CD4-positive, alpha-beta T cell (primary cell): ENCODE data around the gene TRDMT1. TPM values are rescaled to one million over a fixed set of nuclear protein-coding genes. Genes with fewer than 3 reads are reported as not detected.

Source experiments
- ATAC-seq: fragments of 200-7000 bp; cut with Tn5 transposase; one replicate; pipeline ENCODE4 v1.10.0; 2022; ENCODE audit warnings: mild to moderate bottlenecking; ENCODE audit not compliant: poor library complexity
- CTCF ChIA-PET: fragments of 350-600 bp; sonication (Branson Sonifier 250); formaldehyde crosslinking; loops from one replicate; lab custom pipeline; 2021; ENCODE audit warnings: antibody characterized with exemption, inconsistent platforms; lab: Charles Lee
- POLR2A ChIA-PET: fragments of 350-600 bp; sonication (Branson Sonifier 250); formaldehyde crosslinking; loops from one replicate; lab custom pipeline; 2021; ENCODE audit warnings: antibody characterized with exemption, inconsistent platforms; lab: Charles Lee
- DNase-seq, 14 experiments: peaks; one replicate each; pipeline ENCODE4 v3.0.0-alpha.2; 2013 to 2020; ENCODE audit warnings: mixed read lengths in 2 of 14
- H3K27ac ChIP-seq, 2 donors: one replicate each; pipeline versions ENCODE4 v1.5.1 to v1.7.0; 2013; ENCODE audit warnings: low read length in 2 of 2, low read depth in 1 of 2, mild to moderate bottlenecking in 1 of 2
- H3K27me3 ChIP-seq, 2 experiments: 1 replicate in 1 of 2; 2 replicates in 1 of 2; pipeline versions ENCODE4 v1.6.1 to v1.7.0; 2013; ENCODE audit warnings: low read length in 2 of 2, control low read depth in 1 of 2, mild to moderate bottlenecking in 1 of 2, moderate library complexity in 1 of 2; ENCODE audit not compliant: insufficient read depth in 2 of 2, control insufficient read depth in 1 of 2
- H3K36me3 ChIP-seq: one replicate; pipeline ENCODE4 v1.6.1; 2013; ENCODE audit warnings: low read length, control low read depth; ENCODE audit not compliant: insufficient read depth
- H3K4me1 ChIP-seq: one replicate; pipeline ENCODE4 v1.6.1; 2013; ENCODE audit warnings: low read length, control low read depth; ENCODE audit not compliant: insufficient read depth
- H3K4me3 ChIP-seq: one replicate; pipeline ENCODE4 v1.5.1; 2013; ENCODE audit warnings: mild to moderate bottlenecking, low read length, moderate library complexity
- H3K9me3 ChIP-seq, 2 experiments: 1 replicate in 1 of 2; 2 replicates in 1 of 2; pipeline versions ENCODE4 v1.6.1 to v1.7.0; 2013; ENCODE audit warnings: low read length in 2 of 2, mild to moderate bottlenecking in 2 of 2, control low read depth in 1 of 2, moderate library complexity in 1 of 2; ENCODE audit not compliant: control insufficient read depth in 1 of 2, insufficient read depth in 1 of 2
- H3K27ac Mint-ChIP-seq: one replicate; pipeline ENCODE4 v1.8.0; 2020; ENCODE audit warnings: mixed read lengths
- H3K27me3 Mint-ChIP-seq: one replicate; pipeline ENCODE4 v1.8.0; 2021; ENCODE audit warnings: mixed read lengths
- H3K36me3 Mint-ChIP-seq: one replicate; pipeline ENCODE4 v1.8.0; 2021; ENCODE audit warnings: low read depth, mixed read lengths
- H3K4me1 Mint-ChIP-seq: one replicate; pipeline ENCODE4 v1.8.0; 2021; ENCODE audit warnings: low read depth, mixed read lengths
- H3K4me3 Mint-ChIP-seq: one replicate; pipeline ENCODE4 v1.8.0; 2020; ENCODE audit warnings: mild to moderate bottlenecking, mixed read lengths
- H3K9me3 Mint-ChIP-seq: one replicate; pipeline ENCODE4 v1.8.0; 2020; ENCODE audit warnings: mixed read lengths
- CTCF ChIP-seq: fragments of 200-600 bp; IDR thresholded peaks from one replicate; pipeline ENCODE4 v1.8.0; 2022; ENCODE audit warnings: antibody characterized with exemption, mild to moderate bottlenecking
- intact Hi-C, 2 experiments: fragments of 100-400 bp; cut with DNase I in 1 of 2; cut with micrococcal nuclease in 1 of 2; formaldehyde crosslinking; loops; one replicate each; pipeline versions ENCODE4 v1.15.1 to v1.9.0; 2023 to 2025; cut with DNase I, micrococcal nuclease
- total RNA-seq, 174 experiments: library from RNA in 2 of 174; stranded (reverse) in 2 of 174; gene quantifications; one replicate each; pipeline ENCODE4 v1.2.3 and lab custom pipeline; 2021 to 2026

TRDMT1 gene
- total RNA-seq, 2 experiments from 2014 or later: 20.3 to 21.3 TPM

GRCh38 chr10:17237149-17237527, 35.7 kb upstream of the TRDMT1 start:
- Histone ChIP-seq H3K4me1 (peaks cover 35% of the 10 kb centered on the region), H3K36me3 (peaks cover 60% of the 10 kb centered on the region), H3K27me3 (no peaks in the 10 kb centered on the region), H3K4me3 (no peak overlapping the region), H3K9me3 (no peaks in the 10 kb centered on the region), H3K27ac (no peak overlapping the region)
- intact Hi-C loops: no loop called here
- ChIA-PET POLR2A (interaction anchor here (2.1 to 13.0 kb wide), 2 partner anchors 7 to 34 kb away, joined by 8 to 375 read pairs; partner anchors contain the start of gene TRDMT1), CTCF (interaction anchor here (0.6 to 1.8 kb wide), 3 partner anchors 10 to 36 kb away, joined by 3 to 6 read pairs (median 3); partner anchors contain the start of gene TRDMT1)
- peaks cover 65% of the 10 kb centered on the region for H3K4me1 Mint-ChIP-seq
- TF ChIP-seq CTCF: no peak
- H3K9me3 Mint-ChIP-seq: no peaks in the 10 kb centered on the region
- H3K4me3 Mint-ChIP-seq: no peak overlapping the region
- peaks cover 68% of the 10 kb centered on the region for H3K36me3 Mint-ChIP-seq
- peak overlapping the region; percentile 84 for H3K27ac Mint-ChIP-seq
- DNase-seq (no peak), ATAC-seq (no peak)
- H3K27me3 Mint-ChIP-seq: no peaks in the 10 kb centered on the region

- CTCF ChIA-PET: interaction anchor here (1.8 kb wide), 1 partner anchor 31 kb away, joined by 6 read pairs; no protein-coding TSS in a partner anchor
- peaks cover 65% of the 10 kb centered on the region for H3K4me1 Mint-ChIP-seq
- no peak overlapping the region for H3K4me3 ChIP-seq
- POLR2A ChIA-PET: interaction anchor here (13.0 kb wide), 1 partner anchor 34 kb away, joined by 375 read pairs; the partner anchor contains the start of gene TRDMT1
- H3K27me3 Mint-ChIP-seq: no peaks in the 10 kb centered on the region
- H3K9me3 ChIP-seq: no peaks in the 10 kb centered on the region
- no peak for TF ChIP-seq CTCF
- H3K27ac Mint-ChIP-seq: peak overlapping the region; percentile 84
- no peaks in the 10 kb centered on the region for H3K9me3 Mint-ChIP-seq
- H3K36me3 ChIP-seq: peaks cover 65% of the 10 kb centered on the region
- no peak overlapping the region for H3K27ac ChIP-seq
- DNase-seq: no peak
- intact Hi-C loops: no loop called here
- peaks cover 73% of the 10 kb centered on the region for H3K36me3 Mint-ChIP-seq
- no peaks in the 10 kb centered on the region for H3K27me3 ChIP-seq
- peaks cover 30% of the 10 kb centered on the region for H3K4me1 ChIP-seq
- no peak for ATAC-seq
- H3K4me3 Mint-ChIP-seq: no peak overlapping the region
Observed at GRCh38 chr10:17236468-17237148, 35.1 kb upstream of the TRDMT1 start.

- H3K4me3 Mint-ChIP-seq: peak overlapping the region; percentile 16
- peak overlapping the region; percentile 84 for H3K27ac Mint-ChIP-seq
- H3K9me3 Mint-ChIP-seq: no peaks in the 10 kb centered on the region
- no peak for TF ChIP-seq CTCF
- ChIA-PET CTCF (interaction anchor here (1.0 kb wide), 1 partner anchor 29 kb away, joined by 3 read pairs; no protein-coding TSS in a partner anchor), POLR2A (interaction anchor here (13.0 kb wide), 1 partner anchor 32 kb away, joined by 375 read pairs; the partner anchor contains the start of gene TRDMT1)
- Histone ChIP-seq H3K36me3 (peaks cover 75% of the 10 kb centered on the region), H3K27ac (no peak overlapping the region), H3K27me3 (no peaks in the 10 kb centered on the region), H3K4me3 (no peak overlapping the region), H3K9me3 (no peaks in the 10 kb centered on the region), H3K4me1 (peaks cover 38% of the 10 kb centered on the region)
- intact Hi-C loops: no loop called here
- H3K27me3 Mint-ChIP-seq: no peaks in the 10 kb centered on the region
- H3K4me1 Mint-ChIP-seq: peaks cover 73% of the 10 kb centered on the region
- ATAC-seq (no peak), DNase-seq (peak in 1 of 14 experiments; percentile 45)
- H3K36me3 Mint-ChIP-seq: peaks cover 88% of the 10 kb centered on the region
Observed at GRCh38 chr10:17235136-17235535, 33.7 kb upstream of the TRDMT1 start.
